SU-DHL-6 (cell line): ENCODE measurements around the gene LRRC46.

ENCODE experiments used
- H2AFZ ChIP-seq: fragments of 200-600 bp; sonication (generic); 2 replicates; pipeline ENCODE4 v1.6.1; 2014; ENCODE audit warnings: low read depth, mild to moderate bottlenecking, moderate library complexity, mixed read lengths, antibody characterized with exemption, low read length; ENCODE audit not compliant: severe bottlenecking
- H3F3A ChIP-seq: fragments of 200-600 bp; shearing (Covaris generic); 2 replicates; pipeline ENCODE4 v1.6.0; 2016; ENCODE audit warnings: antibody characterized with exemption, mild to moderate bottlenecking; ENCODE audit not compliant: insufficient read depth
- H3K27ac ChIP-seq: fragments of 200-600 bp; sonication (generic); 2 replicates; pipeline ENCODE4 v1.5.1; 2016; ENCODE audit warnings: low read depth, mild to moderate bottlenecking, low read length, moderate library complexity, mixed read lengths
- H3K27me3 ChIP-seq: fragments of 200-600 bp; sonication (generic), shearing (Covaris generic); 2 replicates; pipeline ENCODE4 v1.6.0; 2014; ENCODE audit warnings: mild to moderate bottlenecking, low read length
- H3K36me3 ChIP-seq: fragments of 200-600 bp; sonication (generic); 2 replicates; pipeline ENCODE4 v1.6.1; 2014; ENCODE audit warnings: mild to moderate bottlenecking, low read length, mixed read lengths
- H3K4me2 ChIP-seq: fragments of 300-600, 200-600 bp; shearing (Covaris generic), sonication (generic); 2 replicates; pipeline ENCODE4 v1.6.0; 2014; ENCODE audit warnings: low read length, low read depth, mild to moderate bottlenecking; ENCODE audit not compliant: poor library complexity, severe bottlenecking
- H3K4me3 ChIP-seq: fragments of 200-600 bp; sonication (generic); 2 replicates; pipeline ENCODE4 v1.5.1; 2014; ENCODE audit warnings: antibody characterized with exemption, low read length, mild to moderate bottlenecking, mixed read lengths; ENCODE audit not compliant: insufficient read depth, poor library complexity, severe bottlenecking
- H3K79me2 ChIP-seq: fragments of 200-600 bp; sonication (generic); 2 replicates; pipeline ENCODE4 v1.6.1; 2014; ENCODE audit warnings: mild to moderate bottlenecking, low read length, moderate library complexity; ENCODE audit not compliant: insufficient read depth
- H3K9ac ChIP-seq: fragments of 200-600 bp; sonication (generic); 2 replicates; pipeline ENCODE4 v1.7.0; 2014; ENCODE audit warnings: mild to moderate bottlenecking, low read length
- H3K9me2 ChIP-seq: fragments of 200-600 bp; sonication (generic); replicated peaks from 2 replicates; pipeline ENCODE4 v1.6.1; 2014; ENCODE audit warnings: low read length; ENCODE audit not compliant: insufficient read depth
- H3K9me3 ChIP-seq: fragments of 200-600 bp; sonication (generic); 2 replicates; pipeline ENCODE4 v1.6.1; 2014; ENCODE audit warnings: low read length, mixed read lengths; ENCODE audit not compliant: insufficient read depth
- H4K20me1 ChIP-seq: fragments of 200-600 bp; sonication (generic); 2 replicates; pipeline ENCODE4 v1.6.1; 2014; ENCODE audit warnings: low read depth, mild to moderate bottlenecking, antibody characterized with exemption, low read length, moderate library complexity, mixed read lengths
- EZH2phosphoT487 ChIP-seq: fragments of 200-600 bp; sonication (generic), shearing (Covaris generic); conservative IDR thresholded peaks from 2 replicates; pipeline ENCODE4 v1.6.1; 2018; ENCODE audit warnings: mild to moderate bottlenecking, antibody characterized with exemption, low read length, moderate library complexity, mixed read lengths
- TF ChIP-seq, protein P1 (sequence below): fragments of 200-600 bp; sonication (generic); IDR thresholded peaks from one replicate; pipeline ENCODE4 v1.5.1; 2017; ENCODE audit warnings: antibody characterized with exemption, mild to moderate bottlenecking, low read length, moderate library complexity; ENCODE audit not compliant: insufficient read depth, poor library complexity, severe bottlenecking

LRRC46 gene

DNA sequence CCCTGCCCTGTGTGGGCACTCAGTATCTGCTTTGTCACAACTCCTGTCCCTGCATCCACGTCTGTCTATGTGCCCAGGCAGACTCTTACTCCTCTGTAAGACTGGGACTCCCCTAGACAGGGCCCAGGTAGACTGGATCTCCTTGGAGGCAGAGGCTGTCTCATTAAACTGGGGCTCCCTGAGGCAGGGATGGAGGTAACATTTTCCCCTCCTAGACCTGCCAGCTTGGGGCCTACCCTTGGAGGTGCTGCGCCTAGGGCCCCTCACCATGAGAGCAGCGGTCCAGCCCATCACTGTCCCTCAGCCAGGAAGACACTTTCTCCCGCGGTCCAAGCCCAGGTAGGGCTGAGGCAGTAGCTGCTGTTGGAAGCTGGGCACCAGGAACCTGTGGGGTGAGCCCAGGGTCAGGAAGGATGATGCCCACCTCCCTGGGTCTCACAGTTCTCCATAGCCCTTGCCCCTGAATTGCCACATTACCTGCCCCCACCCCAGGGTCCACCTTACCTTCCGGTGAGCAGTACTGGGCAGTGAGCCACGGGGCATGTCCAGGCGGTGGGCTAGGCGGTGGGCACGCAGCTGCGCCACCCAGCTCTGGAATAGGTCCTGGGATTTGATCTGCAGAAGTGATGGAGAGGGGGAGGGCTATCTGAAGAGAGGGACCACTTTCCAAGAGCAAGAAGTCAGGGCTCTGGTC lies 13.3 kb upstream of the LRRC46 start:
- Histone ChIP-seq H3K9ac (no peak overlapping the region), H3K36me3 (no peaks in the 10 kb centered on the region), H3F3A (no peaks in the 10 kb centered on the region), H3K9me2 (no peaks in the 10 kb centered on the region), H3K27me3 (no peaks in the 10 kb centered on the region), H2AFZ (no peak overlapping the region), H3K79me2 (peaks cover 12% of the 10 kb centered on the region; the same call in 1 of the 2 replicates), H3K4me3 (no peak overlapping the region), H3K4me2 (no peak overlapping the region), H4K20me1 (no peaks in the 10 kb centered on the region), H3K27ac (no peak overlapping the region), H3K9me3 (no peaks in the 10 kb centered on the region)
- TF ChIP-seq, protein P1, sequence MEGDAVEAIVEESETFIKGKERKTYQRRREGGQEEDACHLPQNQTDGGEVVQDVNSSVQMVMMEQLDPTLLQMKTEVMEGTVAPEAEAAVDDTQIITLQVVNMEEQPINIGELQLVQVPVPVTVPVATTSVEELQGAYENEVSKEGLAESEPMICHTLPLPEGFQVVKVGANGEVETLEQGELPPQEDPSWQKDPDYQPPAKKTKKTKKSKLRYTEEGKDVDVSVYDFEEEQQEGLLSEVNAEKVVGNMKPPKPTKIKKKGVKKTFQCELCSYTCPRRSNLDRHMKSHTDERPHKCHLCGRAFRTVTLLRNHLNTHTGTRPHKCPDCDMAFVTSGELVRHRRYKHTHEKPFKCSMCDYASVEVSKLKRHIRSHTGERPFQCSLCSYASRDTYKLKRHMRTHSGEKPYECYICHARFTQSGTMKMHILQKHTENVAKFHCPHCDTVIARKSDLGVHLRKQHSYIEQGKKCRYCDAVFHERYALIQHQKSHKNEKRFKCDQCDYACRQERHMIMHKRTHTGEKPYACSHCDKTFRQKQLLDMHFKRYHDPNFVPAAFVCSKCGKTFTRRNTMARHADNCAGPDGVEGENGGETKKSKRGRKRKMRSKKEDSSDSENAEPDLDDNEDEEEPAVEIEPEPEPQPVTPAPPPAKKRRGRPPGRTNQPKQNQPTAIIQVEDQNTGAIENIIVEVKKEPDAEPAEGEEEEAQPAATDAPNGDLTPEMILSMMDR, result no peak
- no peak for TF ChIP-seq EZH2phosphoT487

GRCh38 chr17:47819475-47819874 lies 12.0 kb upstream of the LRRC46 start:
- Histone ChIP-seq H3K4me2 (no peak overlapping the region), H2AFZ (no peak overlapping the region), H3K36me3 (no peaks in the 10 kb centered on the region), H3K27ac (no peak overlapping the region), H4K20me1 (no peaks in the 10 kb centered on the region), H3K27me3 (no peaks in the 10 kb centered on the region), H3K9me3 (no peaks in the 10 kb centered on the region), H3K9me2 (no peaks in the 10 kb centered on the region), H3K9ac (no peak overlapping the region), H3K79me2 (peaks cover 12% of the 10 kb centered on the region; the same call in 1 of the 2 replicates), H3F3A (no peaks in the 10 kb centered on the region), H3K4me3 (no peak overlapping the region)
- no peak for TF ChIP-seq EZH2phosphoT487

GRCh38 chr17:47820033-47820789 lies 11.3 kb upstream of the LRRC46 start:
- H3K9me2 ChIP-seq, result no peaks in the 10 kb centered on the region
- H3K79me2 ChIP-seq, result peaks cover 12% of the 10 kb centered on the region; the same call in 1 of the 2 replicates
- peak overlapping the region; percentile 78 for H3K4me3 ChIP-seq
- H3K36me3 ChIP-seq, result no peaks in the 10 kb centered on the region
- no peaks in the 10 kb centered on the region for H4K20me1 ChIP-seq
- no peaks in the 10 kb centered on the region for H3K27me3 ChIP-seq
- no peak for TF ChIP-seq EZH2phosphoT487
- TF ChIP-seq, protein P1, result no peak
- H3K9ac ChIP-seq, result peak overlapping the region; percentile 80
- peak overlapping the region; percentile 87 for H3K4me2 ChIP-seq
- no peaks in the 10 kb centered on the region for H3K9me3 ChIP-seq
- H3K27ac ChIP-seq, result no peak overlapping the region
- H2AFZ ChIP-seq, result no peak overlapping the region
- H3F3A ChIP-seq, result no peaks in the 10 kb centered on the region

DNA sequence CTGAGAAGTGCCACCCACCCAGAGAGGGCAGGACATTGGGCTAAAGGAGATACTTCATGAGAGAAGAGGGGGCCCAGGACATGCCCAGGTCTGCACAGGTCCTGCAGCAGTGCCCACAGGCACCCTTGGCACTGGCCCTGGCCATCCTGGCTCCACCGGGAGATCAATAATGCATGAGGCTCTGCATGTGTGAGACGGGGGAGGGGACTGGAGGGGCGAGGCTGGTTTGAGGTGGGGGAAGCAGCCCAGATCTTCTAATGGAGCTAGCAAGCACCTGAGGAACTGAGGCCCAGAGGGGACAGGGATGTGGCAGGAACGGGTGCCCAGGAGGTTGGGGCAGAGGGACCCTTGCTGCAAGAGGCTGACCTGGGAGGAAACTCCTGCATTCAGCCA lies 10.4 kb upstream of the LRRC46 start:
- H3K9me2 ChIP-seq, result no peaks in the 10 kb centered on the region
- H3K27me3 ChIP-seq, result no peaks in the 10 kb centered on the region
- H4K20me1 ChIP-seq, result no peaks in the 10 kb centered on the region
- peak overlapping the region; percentile 47 for H2AFZ ChIP-seq
- H3K27ac ChIP-seq, result no peak overlapping the region
- TF ChIP-seq, protein P1, result no peak
- TF ChIP-seq EZH2phosphoT487, result no peak
- H3K36me3 ChIP-seq, result no peaks in the 10 kb centered on the region
- H3K4me3 ChIP-seq, result peak overlapping the region; percentile 78
- peak overlapping the region; percentile 80 for H3K9ac ChIP-seq
- H3K79me2 ChIP-seq, result peaks cover 12% of the 10 kb centered on the region; the same call in 1 of the 2 replicates
- no peaks in the 10 kb centered on the region for H3F3A ChIP-seq
- H3K4me2 ChIP-seq, result peak overlapping the region; percentile 87
- no peaks in the 10 kb centered on the region for H3K9me3 ChIP-seq
